ENCODE measurements around the gene LRFN2. TPM values are rescaled to one million over a fixed set of nuclear protein-coding genes. Genes with fewer than 3 reads are reported as not detected.
A peak's percentile ranks its signal among the peaks of the same experiment; 100 is the strongest.

Gene LRFN2
- total RNA-seq, 1 donor, result not detected

- no peaks in the 10 kb centered on the region for H3K79me2 ChIP-seq (ENCODE audit: insufficient read depth, low read length)
- TF ChIP-seq, protein P1, sequence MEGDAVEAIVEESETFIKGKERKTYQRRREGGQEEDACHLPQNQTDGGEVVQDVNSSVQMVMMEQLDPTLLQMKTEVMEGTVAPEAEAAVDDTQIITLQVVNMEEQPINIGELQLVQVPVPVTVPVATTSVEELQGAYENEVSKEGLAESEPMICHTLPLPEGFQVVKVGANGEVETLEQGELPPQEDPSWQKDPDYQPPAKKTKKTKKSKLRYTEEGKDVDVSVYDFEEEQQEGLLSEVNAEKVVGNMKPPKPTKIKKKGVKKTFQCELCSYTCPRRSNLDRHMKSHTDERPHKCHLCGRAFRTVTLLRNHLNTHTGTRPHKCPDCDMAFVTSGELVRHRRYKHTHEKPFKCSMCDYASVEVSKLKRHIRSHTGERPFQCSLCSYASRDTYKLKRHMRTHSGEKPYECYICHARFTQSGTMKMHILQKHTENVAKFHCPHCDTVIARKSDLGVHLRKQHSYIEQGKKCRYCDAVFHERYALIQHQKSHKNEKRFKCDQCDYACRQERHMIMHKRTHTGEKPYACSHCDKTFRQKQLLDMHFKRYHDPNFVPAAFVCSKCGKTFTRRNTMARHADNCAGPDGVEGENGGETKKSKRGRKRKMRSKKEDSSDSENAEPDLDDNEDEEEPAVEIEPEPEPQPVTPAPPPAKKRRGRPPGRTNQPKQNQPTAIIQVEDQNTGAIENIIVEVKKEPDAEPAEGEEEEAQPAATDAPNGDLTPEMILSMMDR (IDR thresholded peaks at IDR 0.05; ENCODE audit: extremely low read depth, low read depth, low read length), result no peak
- H3K4me1 ChIP-seq (ENCODE audit: insufficient read depth, low read length), result no peaks in the 10 kb centered on the region
- no peaks in the 10 kb centered on the region for H3K9me3 ChIP-seq (ENCODE audit: low read depth, low read length)
- H2AFZ ChIP-seq (ENCODE audit: low read length), result no peak overlapping the region
- H3K27me3 ChIP-seq (ENCODE audit: insufficient read depth, low read length), result no peaks in the 10 kb centered on the region
- H3K27ac ChIP-seq (ENCODE audit: low read depth, low read length), result no peak overlapping the region
- H4K20me1 ChIP-seq (ENCODE audit: insufficient read depth, low read length), result no peaks in the 10 kb centered on the region
- no peak overlapping the region for H3K4me2 ChIP-seq (ENCODE audit: insufficient read depth, low read length)
- no peak for DNase-seq (ENCODE audit: insufficient read length, low spot score, missing footprints)
- H3K4me3 ChIP-seq (ENCODE audit: insufficient read depth, low read length), result no peak overlapping the region
- H3K36me3 ChIP-seq (ENCODE audit: insufficient read depth, low read length), result no peaks in the 10 kb centered on the region
Observed at GRCh38 chr6:40499215-40499614, 87.9 kb downstream of the LRFN2 start.

GRCh38 chr6:40498148-40498547 is 89.0 kb downstream of the LRFN2 start:
- Histone ChIP-seq H3K79me2 (ENCODE audit: insufficient read depth, low read length) (no peaks in the 10 kb centered on the region), H3K4me3 (ENCODE audit: insufficient read depth, low read length) (no peak overlapping the region), H4K20me1 (ENCODE audit: insufficient read depth, low read length) (no peaks in the 10 kb centered on the region), H3K27ac (ENCODE audit: low read depth, low read length) (no peak overlapping the region), H2AFZ (ENCODE audit: low read length) (no peak overlapping the region), H3K4me2 (ENCODE audit: insufficient read depth, low read length) (no peak overlapping the region), H3K9me3 (ENCODE audit: low read depth, low read length) (no peaks in the 10 kb centered on the region), H3K27me3 (ENCODE audit: insufficient read depth, low read length) (no peaks in the 10 kb centered on the region), H3K36me3 (ENCODE audit: insufficient read depth, low read length) (no peaks in the 10 kb centered on the region), H3K4me1 (ENCODE audit: insufficient read depth, low read length) (no peaks in the 10 kb centered on the region)
- TF ChIP-seq, protein P1 (IDR thresholded peaks at IDR 0.05; ENCODE audit: extremely low read depth, low read depth, low read length), result no peak
- DNase-seq (ENCODE audit: insufficient read length, low spot score, missing footprints), result no peak

DNA sequence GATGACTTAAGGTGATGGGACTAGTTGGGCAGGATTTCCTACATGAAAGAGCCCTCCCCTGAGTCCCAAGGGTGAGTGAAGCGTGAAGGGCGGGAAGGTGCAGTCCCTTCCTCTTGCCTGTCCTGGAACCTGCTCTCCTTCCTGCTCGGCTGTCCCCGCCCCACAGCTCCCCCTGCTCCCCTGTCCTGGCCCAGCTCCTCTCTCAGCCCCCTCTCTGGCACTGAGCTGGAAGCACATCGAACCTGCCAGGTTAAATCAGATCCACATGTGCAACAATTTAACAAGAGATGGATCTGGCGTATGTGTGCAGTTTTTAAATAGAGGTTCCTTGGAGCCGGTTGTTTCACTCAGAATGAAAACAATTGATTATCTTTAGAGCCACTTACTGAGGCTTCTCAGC is 95.0 kb downstream of the LRFN2 start:
- Histone ChIP-seq H3K27me3 (ENCODE audit: insufficient read depth, low read length) (no peaks in the 10 kb centered on the region), H3K4me2 (ENCODE audit: insufficient read depth, low read length) (no peak overlapping the region), H3K36me3 (ENCODE audit: insufficient read depth, low read length) (no peaks in the 10 kb centered on the region), H3K4me1 (ENCODE audit: insufficient read depth, low read length) (no peaks in the 10 kb centered on the region), H4K20me1 (ENCODE audit: insufficient read depth, low read length) (no peaks in the 10 kb centered on the region), H2AFZ (ENCODE audit: low read length) (no peak overlapping the region), H3K9me3 (ENCODE audit: low read depth, low read length) (no peaks in the 10 kb centered on the region), H3K27ac (ENCODE audit: low read depth, low read length) (no peak overlapping the region), H3K4me3 (ENCODE audit: insufficient read depth, low read length) (no peak overlapping the region), H3K79me2 (ENCODE audit: insufficient read depth, low read length) (no peaks in the 10 kb centered on the region)
- no peak for DNase-seq (ENCODE audit: insufficient read length, low spot score, missing footprints)
- TF ChIP-seq, protein P1 (IDR thresholded peaks at IDR 0.05; ENCODE audit: extremely low read depth, low read depth, low read length), result no peak

GRCh38 chr6:40490508-40490907 is 96.7 kb downstream of the LRFN2 start:
- peak; percentile 29 for DNase-seq (ENCODE audit: insufficient read length, low spot score, missing footprints)
- Histone ChIP-seq H3K36me3 (ENCODE audit: insufficient read depth, low read length) (no peaks in the 10 kb centered on the region), H3K27me3 (ENCODE audit: insufficient read depth, low read length) (no peaks in the 10 kb centered on the region), H3K4me3 (ENCODE audit: insufficient read depth, low read length) (no peak overlapping the region), H3K27ac (ENCODE audit: low read depth, low read length) (no peak overlapping the region), H3K9me3 (ENCODE audit: low read depth, low read length) (no peaks in the 10 kb centered on the region), H3K4me2 (ENCODE audit: insufficient read depth, low read length) (no peak overlapping the region), H4K20me1 (ENCODE audit: insufficient read depth, low read length) (no peaks in the 10 kb centered on the region), H2AFZ (ENCODE audit: low read length) (no peak overlapping the region), H3K79me2 (ENCODE audit: insufficient read depth, low read length) (no peaks in the 10 kb centered on the region), H3K4me1 (ENCODE audit: insufficient read depth, low read length) (no peaks in the 10 kb centered on the region)
- TF ChIP-seq, protein P1 (IDR thresholded peaks at IDR 0.05; ENCODE audit: extremely low read depth, low read depth, low read length), result no peak

Data from osteoblast (primary cell).